Endodermal cell (in vitro differentiated cells): ENCODE data around the gene MACROD2. TPM values are rescaled to one million over a fixed set of nuclear protein-coding genes. Genes with fewer than 3 reads are reported as not detected.

Experiments used
- DNase-seq: peaks from one replicate; pipeline ENCODE4 v3.0.0-alpha.2; 2017
- H3K27ac ChIP-seq: 2 replicates; pipeline ENCODE4 v1.5.1; 2013; ENCODE audit warnings: mild to moderate bottlenecking, low read depth, low read length, moderate library complexity
- H3K27me3 ChIP-seq: 2 replicates; pipeline ENCODE4 v1.6.1; 2013; ENCODE audit warnings: mild to moderate bottlenecking, low read length, moderate library complexity; ENCODE audit not compliant: insufficient read depth, control insufficient read depth, poor library complexity, severe bottlenecking
- H3K36me3 ChIP-seq: 2 replicates; pipeline ENCODE4 v1.7.0; 2013; ENCODE audit warnings: mild to moderate bottlenecking, low read length, moderate library complexity; ENCODE audit not compliant: control insufficient read depth, insufficient read depth
- H3K4me1 ChIP-seq: one replicate; pipeline ENCODE4 v1.7.0; 2013; ENCODE audit warnings: low read length; ENCODE audit not compliant: control insufficient read depth, insufficient read depth
- H3K4me3 ChIP-seq: 2 replicates; pipeline ENCODE4 v1.5.1; 2013; ENCODE audit warnings: mild to moderate bottlenecking, low read length, moderate library complexity
- H3K9ac ChIP-seq: 2 replicates; pipeline ENCODE4 v1.6.1; 2013; ENCODE audit warnings: mild to moderate bottlenecking, low read length, moderate library complexity; ENCODE audit not compliant: poor library complexity, severe bottlenecking; ENCODE audit errors: extremely low read depth
- H3K9me3 ChIP-seq: 2 replicates; pipeline ENCODE4 v1.6.1; 2013; ENCODE audit warnings: mild to moderate bottlenecking, low read length, moderate library complexity; ENCODE audit not compliant: control insufficient read depth
- H3K27ac Mint-ChIP-seq: 2 replicates; pipeline ENCODE4 v1.8.0; 2020; ENCODE audit warnings: mixed read lengths
- H3K27me3 Mint-ChIP-seq: 2 replicates; pipeline ENCODE4 v1.8.0; 2021; ENCODE audit warnings: mild to moderate bottlenecking, mixed read lengths; ENCODE audit not compliant: insufficient read depth
- H3K36me3 Mint-ChIP-seq: 2 replicates; pipeline ENCODE4 v1.8.0; 2020; ENCODE audit warnings: low read depth, mixed read lengths
- H3K4me1 Mint-ChIP-seq: 2 replicates; pipeline ENCODE4 v1.8.0; 2020; ENCODE audit warnings: mixed read lengths
- H3K4me3 Mint-ChIP-seq: 2 replicates; pipeline ENCODE4 v1.8.0; 2020; ENCODE audit warnings: mild to moderate bottlenecking, moderate library complexity, mixed read lengths
- H3K9me3 Mint-ChIP-seq: 2 replicates; pipeline ENCODE4 v1.8.0; 2020; ENCODE audit warnings: mild to moderate bottlenecking, mixed read lengths
- WGBS, 2 experiments: methylation state at CpG; one replicate each; pipeline versions ENCODE4 v1.1.5 to v1.1.7; 2013; ENCODE audit warnings: missing lambda C conversion rate in 2 of 2, mixed read lengths in 1 of 2; ENCODE audit not compliant: insufficient coverage in 1 of 2, insufficient read length in 1 of 2; 5-methylcytosine and 5-hydroxymethylcytosine counted together
- total RNA-seq, 2 donors: library from RNA; stranded (reverse); fragmentation: NEBNext Ultra II Directional in 1 of 2; extraction: Animal tissue kit (Norgen Biotek cat#: 25700) in 1 of 2; gene quantifications; 2 replicates in 1 of 2; 3 replicates in 1 of 2; pipeline ENCODE4 v1.2.1, GENCODE V29; 2021
- TF ChIP-seq, protein P1 (sequence below): fragments of 200-600 bp; sonication (generic); conservative IDR thresholded peaks from 2 replicates; pipeline ENCODE4 v1.5.0; 2021; ENCODE audit warnings: antibody characterized with exemption, mild to moderate bottlenecking

MACROD2 gene
- total RNA-seq, 2 donors from 2014 or later = 2.3 to 4.8 TPM

DNA sequence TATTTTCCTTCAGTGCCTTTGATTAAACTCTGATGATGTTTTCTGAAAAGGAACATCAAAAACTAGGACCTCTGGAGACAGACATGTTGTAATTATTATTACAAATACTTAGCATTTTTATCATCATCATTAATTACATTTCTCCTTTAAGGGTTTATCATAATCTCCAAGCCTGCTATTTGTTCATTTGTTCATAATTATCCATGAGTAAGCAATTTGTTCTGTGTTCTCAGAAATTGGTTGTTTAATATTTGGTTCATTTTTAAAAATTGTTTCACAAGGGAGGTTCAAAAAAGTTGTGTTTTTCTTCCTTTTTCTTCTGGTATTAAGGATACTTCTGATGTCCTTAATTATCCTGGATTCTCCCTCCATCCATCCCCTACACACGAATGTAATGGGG lies 1192.3 kb downstream of the MACROD2 start:
- Histone ChIP-seq H3K27me3 (no peaks in the 10 kb centered on the region), H3K9ac (no peak overlapping the region), H3K4me1 (no peaks in the 10 kb centered on the region), H3K27ac (no peak overlapping the region), H3K9me3 (no peaks in the 10 kb centered on the region), H3K36me3 (no peaks in the 10 kb centered on the region), H3K4me3 (no peak overlapping the region)
- TF ChIP-seq, protein P1, sequence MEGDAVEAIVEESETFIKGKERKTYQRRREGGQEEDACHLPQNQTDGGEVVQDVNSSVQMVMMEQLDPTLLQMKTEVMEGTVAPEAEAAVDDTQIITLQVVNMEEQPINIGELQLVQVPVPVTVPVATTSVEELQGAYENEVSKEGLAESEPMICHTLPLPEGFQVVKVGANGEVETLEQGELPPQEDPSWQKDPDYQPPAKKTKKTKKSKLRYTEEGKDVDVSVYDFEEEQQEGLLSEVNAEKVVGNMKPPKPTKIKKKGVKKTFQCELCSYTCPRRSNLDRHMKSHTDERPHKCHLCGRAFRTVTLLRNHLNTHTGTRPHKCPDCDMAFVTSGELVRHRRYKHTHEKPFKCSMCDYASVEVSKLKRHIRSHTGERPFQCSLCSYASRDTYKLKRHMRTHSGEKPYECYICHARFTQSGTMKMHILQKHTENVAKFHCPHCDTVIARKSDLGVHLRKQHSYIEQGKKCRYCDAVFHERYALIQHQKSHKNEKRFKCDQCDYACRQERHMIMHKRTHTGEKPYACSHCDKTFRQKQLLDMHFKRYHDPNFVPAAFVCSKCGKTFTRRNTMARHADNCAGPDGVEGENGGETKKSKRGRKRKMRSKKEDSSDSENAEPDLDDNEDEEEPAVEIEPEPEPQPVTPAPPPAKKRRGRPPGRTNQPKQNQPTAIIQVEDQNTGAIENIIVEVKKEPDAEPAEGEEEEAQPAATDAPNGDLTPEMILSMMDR = no peak
- no peaks in the 10 kb centered on the region for H3K9me3 Mint-ChIP-seq
- H3K27ac Mint-ChIP-seq = no peak overlapping the region
- no peaks in the 10 kb centered on the region for H3K36me3 Mint-ChIP-seq
- no peaks in the 10 kb centered on the region for H3K4me1 Mint-ChIP-seq
- DNase-seq = no peak
- no peaks in the 10 kb centered on the region for H3K27me3 Mint-ChIP-seq
- no peak overlapping the region for H3K4me3 Mint-ChIP-seq
- 100% methylated on average over 1 of the region's 1 CpG; no CpG with 5 or more reads in 1 of the 2 experiments for WGBS, 2 experiments

DNA sequence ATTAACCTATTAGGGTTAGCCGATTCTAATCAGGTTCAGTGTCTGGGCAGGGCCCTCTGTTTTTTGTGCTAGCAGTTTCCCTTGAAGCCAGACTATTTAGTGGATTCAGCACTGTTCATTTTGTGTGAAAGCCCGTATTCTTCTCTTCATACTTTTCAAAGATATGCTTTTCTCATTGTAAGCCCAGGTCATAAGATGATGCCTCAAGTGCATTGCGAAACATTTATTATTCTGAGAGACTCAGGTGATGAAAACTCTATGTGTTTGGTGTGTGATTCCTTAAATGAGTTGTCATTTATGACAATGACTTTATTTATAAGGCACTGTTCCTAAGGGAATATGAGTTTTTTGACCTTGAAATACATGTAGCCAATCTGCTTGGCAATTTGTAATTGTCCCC lies 1193.1 kb downstream of the MACROD2 start:
- 95 to 100% methylated on average over 3 of the region's 3 CpGs for WGBS, 2 experiments
- Histone ChIP-seq H3K4me3 (no peak overlapping the region), H3K27me3 (no peaks in the 10 kb centered on the region), H3K9me3 (no peaks in the 10 kb centered on the region), H3K36me3 (no peaks in the 10 kb centered on the region), H3K27ac (no peak overlapping the region), H3K4me1 (no peaks in the 10 kb centered on the region), H3K9ac (no peak overlapping the region)
- Mint-ChIP-seq H3K4me3 (no peak overlapping the region), H3K27me3 (no peaks in the 10 kb centered on the region), H3K27ac (no peak overlapping the region), H3K4me1 (no peaks in the 10 kb centered on the region), H3K36me3 (no peaks in the 10 kb centered on the region), H3K9me3 (no peaks in the 10 kb centered on the region)
- no peak for DNase-seq
- TF ChIP-seq, protein P1 = no peak

DNA sequence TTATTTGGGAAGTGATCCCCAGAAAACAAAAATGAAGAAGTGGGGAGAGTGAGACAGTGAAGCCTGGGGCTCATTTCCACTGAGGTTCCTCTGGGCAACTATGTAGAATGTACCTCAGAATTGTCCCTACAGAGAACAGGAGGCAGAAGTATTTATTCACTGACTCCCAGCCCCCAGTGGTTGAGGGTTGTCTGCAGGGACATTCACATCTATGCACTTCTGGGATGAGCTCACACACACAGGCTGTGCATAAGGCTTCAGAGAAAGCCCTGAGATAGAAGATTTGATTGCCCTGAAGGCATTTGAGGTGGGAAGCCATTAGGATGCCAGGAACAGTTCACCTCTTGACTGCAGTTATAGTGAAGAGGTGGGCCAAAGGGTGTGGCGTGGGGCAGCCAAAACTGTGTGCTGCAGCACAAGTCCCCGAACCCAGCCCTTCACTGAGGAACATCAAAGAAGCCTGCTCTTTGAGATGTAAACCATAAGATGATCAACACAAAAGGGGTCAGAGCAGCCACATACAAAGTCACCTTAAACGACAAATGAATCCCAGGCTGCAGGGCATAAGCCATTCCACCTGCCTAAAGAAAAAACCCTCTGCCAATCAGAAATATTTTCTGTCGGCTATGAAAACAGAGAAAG lies 1195.9 kb downstream of the MACROD2 start:
- no peaks in the 10 kb centered on the region for H3K27me3 Mint-ChIP-seq
- DNase-seq = no peak
- H3K4me1 ChIP-seq = no peaks in the 10 kb centered on the region
- H3K36me3 ChIP-seq = no peaks in the 10 kb centered on the region
- no peaks in the 10 kb centered on the region for H3K9me3 Mint-ChIP-seq
- H3K9me3 ChIP-seq = no peaks in the 10 kb centered on the region
- no peak overlapping the region for H3K27ac ChIP-seq
- no peaks in the 10 kb centered on the region for H3K27me3 ChIP-seq
- H3K4me3 Mint-ChIP-seq = no peak overlapping the region
- H3K36me3 Mint-ChIP-seq = no peaks in the 10 kb centered on the region
- H3K9ac ChIP-seq = no peak overlapping the region
- TF ChIP-seq, protein P1 = no peak
- 77 to 83% methylated on average over 2 to 4 of the region's 4 CpGs for WGBS, 2 experiments
- H3K4me3 ChIP-seq = no peak overlapping the region
- no peak overlapping the region for H3K27ac Mint-ChIP-seq
- H3K4me1 Mint-ChIP-seq = no peaks in the 10 kb centered on the region
